SW 1271 (cell line): ENCODE data around the gene ARL15.
A peak's percentile ranks its signal among the peaks of the same experiment; 100 is the strongest.
"Not testable (repeated sequence)": the region's sequence is repeated elsewhere in the genome, so short reads cannot be mapped to it uniquely, and the experiment has no call there.

Experiments
- DNase-seq, 2 experiments: peaks; one replicate each; lab custom pipeline; 2025; lab: John Stamatoyannopoulos, UW

ARL15 gene

GRCh38 chr5:54310433-54311175 is at the start of gene ARL15:
Gene ARL15, minus strand, starts transcription at chr5:54310573.
- peak; percentile 97 to 98 for DNase-seq

GRCh38 chr5:54360089-54360488 is 49.7 kb upstream of the ARL15 start:
- peak in 1 of 2 experiments; percentile 18 for DNase-seq

GRCh38 chr5:54357408-54358058 is 47.2 kb upstream of the ARL15 start:
- DNase-seq: no peak

- not testable (repeated sequence) for DNase-seq
Measured at GRCh38 chr5:54353933-54354564, 43.7 kb upstream of the ARL15 start.

- DNase-seq: not testable (repeated sequence)
Measured at GRCh38 chr5:54352580-54352979, 42.2 kb upstream of the ARL15 start.

DNA sequence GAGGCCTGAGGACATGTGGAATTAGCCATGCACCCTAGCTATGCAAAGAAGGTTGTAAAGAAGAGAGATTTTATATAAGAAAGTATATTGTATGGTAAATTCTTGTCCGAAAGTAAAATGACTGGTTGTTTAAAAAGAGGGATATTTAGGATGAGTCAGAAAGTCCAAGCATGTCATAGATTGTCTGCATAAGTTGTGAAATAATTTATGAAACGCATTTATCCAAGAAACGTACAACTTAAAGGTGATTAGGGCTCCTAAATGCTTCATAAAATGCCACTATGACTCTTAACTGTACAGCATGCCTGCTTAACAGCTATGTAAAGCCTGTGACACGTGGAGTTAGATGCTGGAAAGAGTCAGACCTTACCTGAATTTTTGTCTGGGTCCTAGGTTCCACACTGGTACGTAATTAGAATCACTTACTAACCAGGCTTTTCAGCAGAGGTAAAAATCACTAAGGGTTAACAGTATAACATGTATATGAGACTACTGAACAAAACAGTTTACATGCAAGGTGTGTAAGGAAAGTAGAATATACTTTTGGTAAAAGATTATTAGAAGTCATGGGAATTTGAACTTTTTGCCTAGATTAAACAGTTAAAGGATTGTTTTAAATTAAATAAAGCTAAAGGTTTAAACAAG is 37.0 kb upstream of the ARL15 start:
- DNase-seq: no peak

- DNase-seq: no peak
Measured at GRCh38 chr5:54344653-54345052, 34.3 kb upstream of the ARL15 start.

GRCh38 chr5:54341971-54342370 is 31.6 kb upstream of the ARL15 start:
- DNase-seq: no peak

- no peak for DNase-seq
Measured at GRCh38 chr5:54337523-54337922, 27.1 kb upstream of the ARL15 start.

DNA sequence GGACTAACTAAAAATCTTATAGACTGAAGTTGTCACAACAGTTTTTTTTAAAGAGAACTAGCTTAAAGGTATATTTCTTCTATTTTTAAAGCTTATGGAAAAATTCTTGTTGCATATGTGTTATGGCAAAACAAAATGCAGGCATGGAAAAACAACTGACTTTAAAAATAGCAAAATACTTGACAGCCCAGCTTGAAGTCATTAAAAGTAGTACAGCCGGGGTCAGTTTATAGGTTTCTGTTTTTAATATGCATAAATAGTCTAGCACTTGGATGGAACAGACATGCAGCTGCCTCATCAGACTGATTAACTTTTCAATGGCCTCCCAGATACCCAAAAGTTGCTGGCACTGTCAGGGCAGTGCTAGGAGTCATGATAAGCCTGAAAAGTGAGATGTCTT is 22.3 kb upstream of the ARL15 start:
- DNase-seq: no peak

- DNase-seq: peak; percentile 55 to 82
Measured at GRCh38 chr5:54329731-54330709, 19.6 kb upstream of the ARL15 start.

- no peak for DNase-seq
Measured at GRCh38 chr5:54326662-54327270, 16.4 kb upstream of the ARL15 start.

GRCh38 chr5:54325610-54326311 is 15.4 kb upstream of the ARL15 start:
- DNase-seq: no peak

DNA sequence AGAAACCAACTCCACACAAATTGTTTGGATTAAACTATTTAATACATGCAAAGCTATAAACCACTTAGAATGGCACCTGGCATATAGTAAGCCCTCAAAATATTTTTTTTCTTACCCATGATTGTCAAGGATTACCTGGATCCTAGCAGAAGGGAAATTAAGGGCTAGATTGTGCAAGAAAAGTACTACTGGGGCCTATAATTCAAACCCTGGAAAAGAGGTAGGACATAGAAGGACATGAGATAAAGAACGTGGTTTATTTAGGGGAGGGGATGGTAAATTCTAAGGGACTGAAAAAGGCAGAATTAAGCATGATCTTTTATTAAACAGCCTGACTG is 14.9 kb upstream of the ARL15 start:
- DNase-seq: no peak

- no peak for DNase-seq
Measured at GRCh38 chr5:54324651-54325271, 14.4 kb upstream of the ARL15 start.

- DNase-seq: no peak
Measured at GRCh38 chr5:54323495-54323894, 13.1 kb upstream of the ARL15 start.

GRCh38 chr5:54320256-54320655 is 9.9 kb upstream of the ARL15 start:
- no peak for DNase-seq

DNA sequence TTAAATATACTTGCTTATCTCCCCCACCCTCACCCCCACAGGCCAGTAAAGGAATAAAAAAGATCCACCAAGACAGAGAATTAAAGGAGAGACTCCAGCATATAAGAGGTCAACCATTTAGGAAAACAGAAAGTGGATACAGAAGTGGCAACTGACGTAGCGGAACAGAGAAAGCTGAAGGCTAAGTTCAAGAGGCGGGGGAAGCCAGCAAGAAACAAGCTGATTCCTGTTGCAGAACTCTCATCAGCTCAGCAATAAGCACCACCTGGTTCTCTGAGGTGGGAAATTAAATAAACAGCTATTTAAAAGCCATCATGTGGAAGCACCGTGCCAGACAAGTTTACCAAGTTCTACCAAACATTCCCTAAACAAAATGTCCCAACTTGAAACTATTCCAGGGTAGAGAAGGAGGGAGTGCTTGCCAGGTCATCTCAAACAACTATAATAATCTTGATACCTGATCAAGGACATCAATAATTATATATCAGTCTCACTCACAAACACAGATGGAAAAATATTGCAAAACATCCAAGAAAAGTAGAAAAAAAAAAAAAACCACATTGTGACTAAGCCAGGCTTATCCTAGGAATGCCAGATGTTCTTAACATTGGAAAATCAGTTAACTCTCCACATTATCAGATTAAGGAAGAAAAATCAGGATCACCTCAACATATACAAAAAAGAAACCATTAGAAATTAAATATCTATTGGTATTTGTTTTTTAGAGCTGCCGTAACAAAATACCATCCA is 7.3 kb upstream of the ARL15 start:
- no peak for DNase-seq
